Measurements from ENCODE around the gene EFTUD2. TPM values are rescaled to one million over a fixed set of nuclear protein-coding genes. Genes with fewer than 3 reads are reported as not detected.

EFTUD2 gene
- total RNA-seq, 1 experiment from 2014 or later, result 150 TPM

- TF ChIP-seq FOSL1 (IDR thresholded peaks at IDR 0.05; ENCODE audit: low read depth) (no peak), EZH2phosphoT487 (IDR thresholded peaks at IDR 0.05; ENCODE audit: borderline replicate concordance) (no peak), MAX (IDR thresholded peaks at IDR 0.05) (no peak), EGR1 (IDR thresholded peaks at IDR 0.05; ENCODE audit: low read depth) (no peak), CBX3 (IDR thresholded peaks at IDR 0.05; ENCODE audit: low read depth) (no peak), ATF3 (IDR thresholded peaks at IDR 0.05) (no peak), JUND (IDR thresholded peaks at IDR 0.05) (no peak), ZBTB33 (IDR thresholded peaks at IDR 0.05; ENCODE audit: extremely low read depth, insufficient replicate concordance, low read length) (no peak), YY1 (IDR thresholded peaks at IDR 0.05; ENCODE audit: extremely low read depth, insufficient replicate concordance, low read depth, low read length) (no peak), ZFX (IDR thresholded peaks at IDR 0.05) (no peak), SRF (IDR thresholded peaks at IDR 0.05; ENCODE audit: low read depth) (no peak), TCF7L2 (IDR thresholded peaks at IDR 0.05; ENCODE audit: borderline replicate concordance, extremely low read depth, insufficient read depth, insufficient read length) (no peak)
- intact Hi-C loops (cut with micrococcal nuclease), result no loop called here
- ChIA-PET CTCF (no interaction called here), POLR2A (no interaction called here), RAD21 (ENCODE audit: low non-redundant PET in 1 of 2, low total read pairs in 2 of 2, uncharacterized antibody in 2 of 2, unreplicated experiment in 2 of 2) (no interaction called here)
- ATAC-seq (no peak), DNase-seq (ENCODE audit: low read depth, low spot score) (no peak)
- Histone ChIP-seq H3K4me1 (ENCODE audit: control insufficient read depth in 1 of 2, insufficient read depth in 2 of 2, low read length in 2 of 2) (0 out of 4 replicates have a peak, but pooled peaks cover 0 to 4% of the 10 kb centered on the region in 2 experiments), H2AFZ (ENCODE audit: low read depth, low read length, poor library complexity, severe bottlenecking) (no peak overlapping the region), H3K9ac (ENCODE audit: low read length) (no peak overlapping the region), H3K4me2 (ENCODE audit: low read length) (no peak overlapping the region), H4K20me1 (ENCODE audit: insufficient read depth) (peaks cover 16% of the 10 kb centered on the region; the same call in 1 of the 2 replicates), H3K4me3 (replicated peaks in 1 of 2; ENCODE audit: low read depth in 1 of 2, low read length in 2 of 2) (no peak overlapping the region), H3K79me2 (ENCODE audit: insufficient read depth, low read length) (peaks cover 97% of the 10 kb centered on the region), H3K27ac (ENCODE audit: low read depth, low read length) (no peak overlapping the region), H3K27me3 (ENCODE audit: insufficient read depth, low read length) (no peaks in the 10 kb centered on the region), H3K9me3 (ENCODE audit: control insufficient read depth in 1 of 2, insufficient read depth in 1 of 2, low read depth in 1 of 2, low read length in 2 of 2) (no peaks in the 10 kb centered on the region), H3K9me2 (ENCODE audit: insufficient read depth) (no peaks in the 10 kb centered on the region), H3K36me3 (ENCODE audit: control insufficient read depth in 1 of 2, insufficient read depth in 2 of 2, low read length in 2 of 2) (peaks cover 23 to 31% of the 10 kb centered on the region in 2 experiments; a peak in 3 of 4 replicates)
- no TSS peak for BruUV-seq (replicated peaks)
Observed at GRCh38 chr17:44892250-44892649, 7.0 kb downstream of the EFTUD2 start.
